Tibial nerve (tissue), 4 donors: Measurements from ENCODE around the gene SUGCT.

Source experiments
- CTCF ChIP-seq, 5 experiments: fragments of 200-600 bp in 3 of 5; fragments of 450-650 bp in 2 of 5; sonication (generic) in 3 of 5; IDR thresholded peaks; one replicate each; pipeline ENCODE4 v1.5.1; 2016 to 2019; ENCODE audit warnings: antibody characterized with exemption in 5 of 5, mild to moderate bottlenecking in 3 of 5, moderate library complexity in 2 of 5
- EP300 ChIP-seq, 2 donors: sonication (generic); formaldehyde crosslinking; IDR thresholded peaks; one replicate each; pipeline ENCODE4 v1.6.1; 2017; ENCODE audit warnings: antibody characterized with exemption in 2 of 2, mild to moderate bottlenecking in 1 of 2
- POLR2A ChIP-seq, 2 donors: fragments of 450-650 bp; IDR thresholded peaks; one replicate each; pipeline ENCODE4 v1.6.1; 2017; ENCODE audit warnings: antibody characterized with exemption in 2 of 2, mild to moderate bottlenecking in 2 of 2, moderate library complexity in 2 of 2

- no peak for TF ChIP-seq POLR2A (IDR thresholded peaks at IDR 0.05)
- no peak for TF ChIP-seq CTCF (IDR thresholded peaks at IDR 0.05)
- no peak for TF ChIP-seq EP300 (IDR thresholded peaks at IDR 0.05)
These were observed 750.7 kb downstream of the SUGCT start for GRCh38 chr7:40885503-40885902.
